Testis (tissue), 2 donors: ENCODE data around the gene EDAR.

Experiments
- POLR2A ChIP-seq: fragments of 450-650 bp; IDR thresholded peaks from one replicate; pipeline ENCODE4 v1.6.1; 2017; ENCODE audit warnings: antibody characterized with exemption, mild to moderate bottlenecking, moderate library complexity
- TF ChIP-seq, protein P1 (sequence below), 3 experiments: fragments of 450-650 bp in 2 of 3; fragments of 200-600 bp in 1 of 3; sonication (generic) in 1 of 3; IDR thresholded peaks; one replicate each; pipeline ENCODE4 v1.5.1; 2016 to 2019; ENCODE audit warnings: antibody characterized with exemption in 3 of 3, mild to moderate bottlenecking in 2 of 3, moderate library complexity in 1 of 3

DNA sequence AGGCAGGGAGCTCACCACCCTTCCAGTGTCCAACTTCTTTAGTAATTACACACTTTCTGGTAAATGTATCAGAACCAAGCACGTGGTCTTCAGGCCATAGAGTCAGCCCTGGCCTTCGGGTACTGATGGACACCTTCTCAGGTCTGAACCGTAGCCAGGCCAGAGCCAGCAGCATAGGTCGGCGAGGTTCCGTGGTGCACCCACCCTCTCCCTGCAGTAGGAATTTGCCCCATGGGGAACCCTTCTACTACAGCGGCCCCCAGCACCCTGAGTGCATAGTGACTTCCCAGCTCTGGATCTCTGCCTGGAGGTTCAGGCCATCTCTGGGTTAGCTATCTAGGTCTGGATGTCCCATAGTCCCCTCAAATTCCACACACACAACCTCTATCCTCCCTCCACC is 61.6 kb downstream of the EDAR start:
- TF ChIP-seq POLR2A: no peak
- TF ChIP-seq, protein P1, sequence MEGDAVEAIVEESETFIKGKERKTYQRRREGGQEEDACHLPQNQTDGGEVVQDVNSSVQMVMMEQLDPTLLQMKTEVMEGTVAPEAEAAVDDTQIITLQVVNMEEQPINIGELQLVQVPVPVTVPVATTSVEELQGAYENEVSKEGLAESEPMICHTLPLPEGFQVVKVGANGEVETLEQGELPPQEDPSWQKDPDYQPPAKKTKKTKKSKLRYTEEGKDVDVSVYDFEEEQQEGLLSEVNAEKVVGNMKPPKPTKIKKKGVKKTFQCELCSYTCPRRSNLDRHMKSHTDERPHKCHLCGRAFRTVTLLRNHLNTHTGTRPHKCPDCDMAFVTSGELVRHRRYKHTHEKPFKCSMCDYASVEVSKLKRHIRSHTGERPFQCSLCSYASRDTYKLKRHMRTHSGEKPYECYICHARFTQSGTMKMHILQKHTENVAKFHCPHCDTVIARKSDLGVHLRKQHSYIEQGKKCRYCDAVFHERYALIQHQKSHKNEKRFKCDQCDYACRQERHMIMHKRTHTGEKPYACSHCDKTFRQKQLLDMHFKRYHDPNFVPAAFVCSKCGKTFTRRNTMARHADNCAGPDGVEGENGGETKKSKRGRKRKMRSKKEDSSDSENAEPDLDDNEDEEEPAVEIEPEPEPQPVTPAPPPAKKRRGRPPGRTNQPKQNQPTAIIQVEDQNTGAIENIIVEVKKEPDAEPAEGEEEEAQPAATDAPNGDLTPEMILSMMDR (IDR thresholded peaks at IDR 0.05): no peak
